GM19193 (cell line): Measurements from ENCODE around the gene GRIN2C.

ENCODE experiments used
- POLR2A ChIP-seq: IDR thresholded peaks from 4 replicates; pipeline ENCODE4 v1.6.1; 2011; ENCODE audit not compliant: insufficient read depth, insufficient read length; ENCODE audit errors: extremely low read depth

GRIN2C gene

GRCh38 chr17:74870512-74870911, 10.8 kb upstream of the GRIN2C start:
- TF ChIP-seq POLR2A, result no peak

DNA sequence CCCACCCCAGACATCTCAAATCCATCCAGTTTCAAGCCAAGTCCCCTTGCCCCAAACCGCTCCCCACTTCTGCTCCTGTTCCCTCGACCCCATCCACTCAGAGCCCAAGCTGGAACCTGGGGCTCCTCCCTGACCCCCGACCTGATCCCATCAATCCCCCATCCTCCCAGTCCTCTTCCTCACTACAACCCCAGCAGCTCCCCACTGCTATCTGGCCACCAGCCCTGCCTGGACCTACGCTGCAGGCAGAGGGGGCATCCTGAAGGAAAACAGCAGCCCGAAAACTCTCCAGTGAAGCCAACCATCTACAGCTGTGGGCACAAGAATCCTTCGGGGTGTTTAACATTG, 9.2 kb upstream of the GRIN2C start:
- TF ChIP-seq POLR2A, result no peak

- no peak for TF ChIP-seq POLR2A
Observed at GRCh38 chr17:74868251-74868907, 8.7 kb upstream of the GRIN2C start.

DNA sequence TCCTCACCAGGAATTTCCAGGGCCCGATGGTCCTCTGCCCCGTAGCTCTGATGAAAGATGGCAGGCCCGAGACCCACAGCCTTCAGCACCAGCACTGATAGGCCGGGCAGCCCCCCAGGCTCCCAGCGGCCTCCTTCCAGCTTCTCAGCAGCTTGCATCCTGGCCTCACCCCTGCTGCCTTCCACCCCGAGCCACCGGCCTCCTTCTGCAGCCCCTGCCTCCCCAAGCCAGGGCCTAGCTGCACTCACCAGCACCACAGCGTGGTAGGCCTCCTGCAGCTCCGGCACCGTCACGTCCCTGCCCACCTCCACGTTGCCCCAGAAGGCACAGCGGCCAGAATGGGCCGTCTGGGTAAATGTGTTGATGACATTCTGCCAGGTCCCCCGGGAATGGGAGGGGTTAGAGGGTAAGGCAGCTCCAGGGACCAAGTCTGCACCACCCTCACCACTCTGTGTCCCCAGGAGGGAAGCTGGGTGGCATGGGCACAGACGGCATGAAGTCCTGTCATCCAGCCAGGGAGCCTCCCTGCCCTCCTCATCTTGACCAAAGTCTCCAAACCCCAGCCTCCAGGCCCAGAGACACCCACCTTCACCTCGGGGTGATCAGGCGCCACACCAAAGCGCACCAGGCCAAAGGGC, 6.6 kb upstream of the GRIN2C start:
- no peak for TF ChIP-seq POLR2A

DNA sequence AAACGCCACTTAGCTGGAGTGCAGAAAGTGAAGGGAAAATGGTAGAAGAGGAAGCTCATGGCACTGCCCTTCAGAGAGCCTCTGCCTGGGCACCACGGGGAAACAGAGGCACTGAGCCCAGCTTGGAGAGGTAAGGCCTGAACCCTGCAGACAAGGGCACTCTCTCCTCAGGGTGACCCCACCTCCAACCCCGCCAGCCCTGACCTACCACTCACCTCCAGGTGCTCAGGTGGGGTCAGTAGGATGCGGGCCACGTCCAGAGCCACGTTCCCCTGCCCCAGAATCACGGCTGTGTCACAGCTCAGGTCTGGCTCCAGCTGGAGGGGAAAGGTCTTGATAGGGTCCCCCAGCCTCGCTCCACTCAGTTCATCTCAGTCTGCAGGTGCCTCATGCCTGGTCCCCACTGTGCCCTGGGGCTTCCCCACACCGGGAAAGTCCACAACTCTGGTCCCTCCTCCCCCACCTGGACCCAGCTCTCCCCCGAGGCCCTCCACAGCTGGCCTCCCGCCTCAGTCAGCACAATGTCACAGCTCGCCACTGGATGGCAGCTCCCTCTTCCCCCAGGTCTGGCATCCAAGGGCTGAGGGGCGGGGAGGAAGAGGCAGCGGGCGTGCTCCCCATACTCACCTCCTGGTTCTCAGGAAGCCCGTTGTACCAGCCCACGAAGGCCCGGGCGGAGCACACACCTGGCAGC, 6.0 kb upstream of the GRIN2C start:
- TF ChIP-seq POLR2A, result no peak

DNA sequence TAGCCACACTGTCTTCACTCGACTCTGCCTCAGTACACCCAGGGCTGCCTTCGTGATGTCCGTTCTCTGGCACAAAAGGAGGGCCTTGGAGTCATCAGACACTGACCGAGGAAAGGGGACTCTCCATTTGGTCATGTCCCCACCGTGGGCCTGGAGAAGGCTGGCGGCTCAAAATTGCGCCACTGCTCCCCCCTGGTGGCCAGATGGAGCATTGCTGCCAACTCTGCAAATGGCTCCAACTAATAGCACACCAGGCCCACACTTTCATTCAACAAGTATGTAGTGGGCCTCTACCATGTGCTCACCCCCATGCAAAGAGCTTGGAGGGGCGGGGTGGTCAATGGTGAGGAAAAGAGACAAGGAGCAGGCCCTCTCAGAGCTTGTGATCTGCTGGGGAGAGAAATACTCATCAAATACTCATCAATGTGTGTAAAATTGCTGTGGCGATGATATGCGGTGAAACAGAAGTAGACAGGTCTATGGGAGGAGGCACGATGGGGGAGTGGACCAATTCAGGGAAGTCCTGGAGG, 5.2 kb upstream of the GRIN2C start:
- TF ChIP-seq POLR2A, result no peak

DNA sequence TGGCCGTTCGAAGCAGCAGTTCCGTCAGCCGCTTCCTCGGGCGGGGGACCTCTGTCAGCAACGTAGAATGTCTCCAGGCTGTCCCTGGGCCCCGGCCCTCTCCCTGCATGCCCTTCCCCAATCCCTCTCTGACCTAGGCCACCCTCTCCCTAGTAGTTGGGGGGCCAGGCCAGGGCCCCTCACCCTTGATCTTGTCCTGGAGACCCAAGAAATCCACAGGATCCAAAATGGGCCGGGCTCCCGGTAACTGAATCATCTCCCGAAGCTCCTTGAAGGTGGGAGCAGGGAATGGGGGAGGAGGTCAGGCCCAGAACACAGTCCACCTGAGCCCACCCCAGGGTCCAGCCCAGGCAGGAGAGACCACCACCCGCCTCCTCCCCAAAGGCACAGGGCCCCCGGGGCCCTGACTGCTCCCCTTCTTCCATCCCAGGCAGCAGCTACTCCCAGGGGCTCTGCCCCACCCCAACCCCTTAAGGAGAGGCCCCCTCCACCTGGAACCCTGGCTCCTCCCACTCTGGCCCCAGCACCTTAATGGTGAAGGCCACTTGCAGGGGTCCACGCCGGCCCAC, 4.7 kb upstream of the GRIN2C start:
- TF ChIP-seq POLR2A, result no peak

DNA sequence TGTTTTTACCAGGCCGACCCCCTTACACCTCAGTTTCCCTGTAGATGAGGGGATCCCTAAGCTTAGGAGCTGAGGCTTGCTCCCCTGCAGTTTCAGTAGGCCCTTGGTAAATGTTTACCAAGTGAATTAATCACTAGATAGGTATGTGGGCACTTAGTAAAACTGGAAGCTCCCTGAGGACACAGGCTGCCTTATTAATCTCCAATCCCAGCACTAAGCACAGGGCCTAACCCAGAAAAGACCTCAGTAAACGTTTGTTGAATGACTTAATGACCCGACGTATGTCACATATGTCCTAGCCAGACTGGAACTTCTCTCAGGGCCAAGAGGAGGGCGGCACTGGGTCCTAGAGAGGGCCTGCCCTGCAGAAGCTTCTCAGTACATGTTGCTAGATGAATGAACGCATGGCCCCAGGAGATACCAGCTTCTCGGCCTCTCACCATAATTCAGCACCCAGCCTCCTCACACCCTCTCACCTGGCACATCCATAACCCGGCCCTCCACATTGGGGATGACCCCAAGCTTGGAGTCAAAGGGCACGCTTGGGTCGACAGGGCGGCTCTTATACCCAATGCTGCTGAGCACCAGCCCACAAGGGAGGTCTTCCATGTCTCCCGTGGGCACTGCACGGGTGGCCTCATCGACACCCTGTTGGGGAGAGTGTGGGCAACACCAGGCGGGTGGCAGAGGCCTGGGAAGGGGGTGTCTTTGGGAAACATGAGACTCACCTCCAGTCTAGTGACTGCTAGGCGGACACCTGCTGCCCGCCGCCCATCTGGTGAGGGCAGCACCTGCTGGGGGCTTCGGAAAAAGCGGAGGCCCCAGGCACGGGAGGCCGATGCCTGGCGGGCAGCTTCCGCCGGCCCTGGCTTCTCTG, 4.0 kb upstream of the GRIN2C start:
- no peak for TF ChIP-seq POLR2A

DNA sequence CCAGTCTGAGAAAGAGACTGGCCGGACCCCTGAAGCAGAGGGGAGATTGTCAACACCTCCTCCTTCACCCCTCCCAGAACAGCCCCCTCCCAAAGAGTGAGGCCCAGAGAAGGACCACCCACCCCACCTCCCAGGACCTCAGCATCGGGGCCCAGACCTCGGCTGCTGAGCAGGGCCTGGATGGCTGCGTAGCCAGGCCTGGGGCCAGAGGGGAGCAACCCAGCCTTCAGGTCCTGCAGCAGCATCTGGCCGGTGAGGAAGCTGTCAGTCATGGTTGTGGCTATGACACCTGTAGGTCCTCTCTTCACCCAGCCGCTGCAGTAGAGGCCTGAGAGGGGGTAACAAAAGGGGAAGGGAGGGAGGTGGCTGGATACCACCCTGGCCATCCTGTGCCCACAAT, 3.2 kb upstream of the GRIN2C start:
- TF ChIP-seq POLR2A, result no peak

GRCh38 chr17:74862108-74862901, 2.6 kb upstream of the GRIN2C start:
- no peak for TF ChIP-seq POLR2A

DNA sequence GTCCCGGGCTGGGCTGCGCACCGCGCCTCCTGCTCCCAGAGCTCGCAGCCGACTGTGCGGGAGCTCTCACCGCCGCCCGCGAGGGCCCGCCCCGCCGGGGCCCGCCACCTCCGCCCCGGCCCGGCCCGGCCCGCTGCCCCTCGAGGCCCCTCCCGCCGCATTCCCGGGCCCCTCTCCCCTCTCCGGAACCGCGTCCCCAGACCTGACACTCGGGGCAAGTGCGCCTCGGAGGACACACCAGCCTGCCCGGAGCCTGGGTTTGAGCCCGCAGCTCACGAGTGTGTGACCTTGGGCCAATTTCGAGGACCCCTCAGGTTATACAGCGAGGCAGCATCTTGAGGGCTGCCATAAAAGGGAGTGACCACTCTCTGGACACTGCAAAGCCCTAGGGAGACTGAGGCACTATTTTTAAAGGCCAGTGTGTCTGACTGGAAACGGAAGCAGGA, 2.0 kb upstream of the GRIN2C start:
- TF ChIP-seq POLR2A, result no peak

DNA sequence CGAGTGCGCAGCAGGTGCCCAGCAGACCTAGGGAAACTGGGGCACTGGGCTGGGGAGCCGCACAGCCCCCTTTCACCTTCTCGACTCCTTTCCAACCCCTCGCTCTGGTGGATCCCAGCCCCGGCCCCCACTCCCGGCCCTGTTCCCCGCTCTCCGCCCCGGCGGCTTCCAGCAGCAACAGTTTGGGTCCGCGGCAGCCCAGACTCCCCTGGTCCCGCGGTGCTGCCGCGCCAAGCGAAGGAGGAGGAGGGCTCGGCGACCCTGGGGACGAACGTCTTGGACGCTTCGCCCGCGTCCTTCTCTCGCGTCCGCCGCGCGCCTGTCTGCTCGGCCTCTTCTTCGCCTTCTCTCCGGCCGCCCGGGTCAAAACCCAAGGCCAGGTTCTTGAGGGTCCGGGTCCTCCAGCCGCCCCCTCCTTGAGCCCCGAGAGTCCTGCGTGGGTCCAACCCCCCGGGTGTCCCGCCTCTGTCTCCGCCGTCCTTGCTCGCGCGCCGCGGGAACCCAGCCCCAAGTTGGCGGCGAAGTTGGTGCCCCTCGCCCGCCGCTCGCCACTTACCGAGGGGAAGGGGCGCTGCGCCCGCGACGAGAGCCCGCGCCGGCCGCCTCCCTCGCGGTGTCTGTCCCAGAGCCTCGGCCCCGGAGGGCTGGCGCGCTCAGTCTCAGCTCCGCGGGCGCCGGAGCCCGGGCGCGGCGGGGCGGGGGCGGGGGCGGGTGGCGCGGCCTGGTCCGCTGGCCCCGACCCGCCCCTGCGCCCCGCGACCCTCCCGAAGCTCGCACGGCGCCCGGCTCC, 1.4 kb upstream of the GRIN2C start:
- TF ChIP-seq POLR2A, result no peak

DNA sequence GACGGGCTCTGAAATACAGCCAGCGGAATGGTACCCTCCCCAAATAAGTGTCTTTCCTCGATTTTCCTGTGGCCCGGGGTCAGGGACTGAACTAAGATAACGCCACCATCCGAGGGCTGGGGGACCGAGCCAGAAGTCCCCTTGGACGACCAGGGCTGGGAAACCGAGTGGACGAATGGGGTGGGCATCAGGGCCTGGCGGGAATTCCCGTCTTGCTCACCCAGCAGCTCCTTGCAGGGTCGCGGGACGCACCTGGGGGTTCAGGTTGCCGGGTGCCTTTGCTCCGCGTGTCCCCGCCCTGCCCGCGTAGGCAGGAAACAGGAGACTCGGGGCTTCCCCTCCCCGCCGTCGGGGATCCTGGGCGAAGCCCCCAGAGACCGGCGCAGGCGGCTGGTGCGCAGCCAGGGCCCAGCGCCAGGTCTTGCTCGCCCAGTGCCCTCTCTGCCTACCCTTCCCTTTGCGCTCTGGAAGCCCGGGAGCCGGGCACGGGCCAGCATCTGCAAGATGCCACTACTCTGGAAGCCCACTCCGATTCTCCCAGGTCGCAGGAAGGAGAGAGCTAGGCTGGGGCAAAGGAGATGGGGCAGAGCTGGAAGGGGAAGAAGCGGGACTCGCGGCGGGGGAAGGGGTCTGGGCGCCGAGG, 665 bp upstream of the GRIN2C start:
- no peak for TF ChIP-seq POLR2A
